VCaP (cell line): Measurements from ENCODE around the gene FYCO1.
A peak's percentile ranks its signal among the peaks of the same experiment; 100 is the strongest.

Source experiments
- H3K27ac ChIP-seq: fragments of 450-650 bp; 2 replicates; pipeline ENCODE4 v1.5.1; 2017
- CTCF ChIP-seq: fragments of 450-650 bp; conservative IDR thresholded peaks from 2 replicates; pipeline ENCODE4 v1.5.1; 2017; ENCODE audit warnings: mild to moderate bottlenecking, moderate library complexity

FYCO1 gene

GRCh38 chr3:45985532-45986302, 9.9 kb downstream of the FYCO1 start:
- H3K27ac ChIP-seq: peak overlapping the region; percentile 100

GRCh38 chr3:45984331-45985312, 11.0 kb downstream of the FYCO1 start:
- H3K27ac ChIP-seq: peak overlapping the region; percentile 100
- no peak for TF ChIP-seq CTCF

More at GRCh38 chr3:45985532-45986302, 9.9 kb downstream of the FYCO1 start:
- no peak for TF ChIP-seq CTCF

GRCh38 chr3:45983770-45984169, 11.9 kb downstream of the FYCO1 start:
- peak overlapping the region; percentile 100 for H3K27ac ChIP-seq

GRCh38 chr3:45981346-45982074, 14.1 kb downstream of the FYCO1 start:
- no peak for TF ChIP-seq CTCF
- peak overlapping the region; percentile 100 for H3K27ac ChIP-seq

More at GRCh38 chr3:45983770-45984169, 11.9 kb downstream of the FYCO1 start:
- TF ChIP-seq CTCF: no peak

DNA sequence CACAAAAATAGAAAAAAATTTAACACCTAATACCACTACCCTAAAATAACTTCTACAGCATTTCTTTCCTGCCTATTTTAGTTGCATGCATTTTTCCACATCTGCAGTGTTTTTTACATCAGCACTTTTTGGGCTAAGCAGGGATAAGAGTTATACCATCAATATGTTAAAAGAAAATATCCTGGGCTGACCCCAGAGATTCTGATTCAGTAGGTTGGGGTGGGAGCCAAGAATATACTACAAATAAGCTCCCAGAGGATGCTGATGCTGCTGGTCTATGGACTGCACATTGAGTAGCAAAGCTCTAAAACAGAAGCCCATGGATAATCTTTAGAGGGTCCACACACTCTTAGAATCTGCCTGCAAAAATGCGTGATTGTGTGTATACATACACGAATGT, 14.8 kb downstream of the FYCO1 start:
- TF ChIP-seq CTCF: no peak
- H3K27ac ChIP-seq: peak overlapping the region; percentile 100

DNA sequence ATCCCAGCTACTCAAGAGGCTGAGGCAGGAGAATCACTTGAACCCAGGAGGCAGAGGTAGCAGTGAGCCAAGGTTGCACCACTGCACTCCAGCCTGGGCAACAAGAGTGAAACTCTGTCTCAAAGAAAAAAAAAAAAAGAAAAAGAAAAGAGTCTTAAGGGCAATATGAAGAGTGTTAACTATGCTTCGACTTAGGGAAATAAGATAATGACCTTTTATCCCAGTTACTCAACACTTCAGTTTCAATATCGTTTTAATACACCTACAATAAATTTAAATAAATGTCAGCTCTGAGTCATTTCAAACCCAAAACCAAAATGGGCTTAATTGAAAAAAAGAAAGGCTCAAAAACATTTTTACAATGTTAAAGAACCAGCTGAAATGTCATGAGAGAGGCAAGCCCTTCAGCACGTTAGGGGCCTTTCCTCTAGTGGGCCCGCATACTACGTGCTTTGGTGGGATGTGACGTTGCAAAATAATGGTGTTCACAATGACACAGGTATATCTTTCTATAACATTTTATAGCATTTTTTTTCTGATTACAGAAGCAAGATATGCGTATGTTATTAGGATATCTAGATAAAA, 15.3 kb downstream of the FYCO1 start:
- no peak for TF ChIP-seq CTCF
- peak overlapping the region; percentile 92; the same call in 1 of the 2 replicates for H3K27ac ChIP-seq
